ENCODE data around the gene GABRB3.

GABRB3 gene

DNA sequence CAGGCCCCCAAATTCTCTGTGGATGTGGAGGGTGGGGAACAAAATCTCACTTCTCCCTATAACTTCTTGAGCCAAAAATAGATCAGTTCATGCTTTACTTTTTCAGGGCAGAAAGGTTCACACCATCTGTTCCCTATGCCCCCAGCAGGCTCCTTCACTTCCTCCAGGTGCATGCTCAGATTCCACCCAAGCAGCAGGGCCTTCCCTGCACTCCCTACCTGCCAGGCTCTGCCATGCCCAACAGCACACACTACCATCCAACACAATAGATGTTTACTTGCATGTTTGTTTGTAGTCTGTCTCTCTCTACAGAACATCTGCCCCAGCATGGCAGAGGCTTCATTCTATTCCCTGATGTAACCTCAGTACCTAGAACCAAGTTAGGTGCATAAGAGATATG lies 43.3 kb downstream of the GABRB3 start:
- H3K36me3 ChIP-seq: peaks cover 2% of the 10 kb centered on the region; the same call in 1 of the 2 replicates
- H3K9me3 ChIP-seq (ENCODE audit: severe bottlenecking): peaks cover 9% of the 10 kb centered on the region
- no peaks in the 10 kb centered on the region for H3K27me3 ChIP-seq (ENCODE audit: insufficient read depth, low read depth, severe bottlenecking)
- no peak for DNase-seq
- H3K27ac ChIP-seq: no peak overlapping the region
- TF ChIP-seq, protein P1, sequence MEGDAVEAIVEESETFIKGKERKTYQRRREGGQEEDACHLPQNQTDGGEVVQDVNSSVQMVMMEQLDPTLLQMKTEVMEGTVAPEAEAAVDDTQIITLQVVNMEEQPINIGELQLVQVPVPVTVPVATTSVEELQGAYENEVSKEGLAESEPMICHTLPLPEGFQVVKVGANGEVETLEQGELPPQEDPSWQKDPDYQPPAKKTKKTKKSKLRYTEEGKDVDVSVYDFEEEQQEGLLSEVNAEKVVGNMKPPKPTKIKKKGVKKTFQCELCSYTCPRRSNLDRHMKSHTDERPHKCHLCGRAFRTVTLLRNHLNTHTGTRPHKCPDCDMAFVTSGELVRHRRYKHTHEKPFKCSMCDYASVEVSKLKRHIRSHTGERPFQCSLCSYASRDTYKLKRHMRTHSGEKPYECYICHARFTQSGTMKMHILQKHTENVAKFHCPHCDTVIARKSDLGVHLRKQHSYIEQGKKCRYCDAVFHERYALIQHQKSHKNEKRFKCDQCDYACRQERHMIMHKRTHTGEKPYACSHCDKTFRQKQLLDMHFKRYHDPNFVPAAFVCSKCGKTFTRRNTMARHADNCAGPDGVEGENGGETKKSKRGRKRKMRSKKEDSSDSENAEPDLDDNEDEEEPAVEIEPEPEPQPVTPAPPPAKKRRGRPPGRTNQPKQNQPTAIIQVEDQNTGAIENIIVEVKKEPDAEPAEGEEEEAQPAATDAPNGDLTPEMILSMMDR (IDR thresholded peaks at IDR 0.05; ENCODE audit: low read depth, low read length): no peak
- no peak overlapping the region for H3K4me3 ChIP-seq (ENCODE audit: low read depth, low read length)

DNA sequence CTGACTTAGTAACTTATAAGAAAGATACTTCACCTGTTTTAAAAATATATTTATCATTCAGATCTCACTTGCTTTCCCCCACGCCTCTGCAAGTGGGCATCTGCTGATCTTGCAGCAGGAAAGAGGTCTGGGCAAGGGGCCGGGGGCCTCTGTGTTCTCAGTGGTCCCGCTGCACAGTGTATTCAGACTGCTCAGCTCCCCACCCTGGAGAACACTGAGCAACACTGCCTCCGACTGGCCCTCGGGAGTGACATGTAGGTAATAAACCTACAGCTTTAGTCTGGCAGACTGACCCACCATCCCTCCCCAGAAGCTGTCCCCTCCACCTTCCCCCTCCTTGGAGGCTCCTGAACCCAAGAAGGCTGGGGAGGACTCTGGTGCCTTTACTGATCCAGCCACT lies 43.8 kb downstream of the GABRB3 start:
- TF ChIP-seq, protein P1 (IDR thresholded peaks at IDR 0.05; ENCODE audit: low read depth, low read length): no peak
- Histone ChIP-seq H3K27me3 (ENCODE audit: insufficient read depth, low read depth, severe bottlenecking) (no peaks in the 10 kb centered on the region), H3K27ac (no peak overlapping the region), H3K9me3 (ENCODE audit: severe bottlenecking) (peaks cover 9% of the 10 kb centered on the region), H3K36me3 (peaks cover 2% of the 10 kb centered on the region; the same call in 1 of the 2 replicates), H3K4me3 (ENCODE audit: low read depth, low read length) (no peak overlapping the region)
- DNase-seq: no peak

- DNase-seq: no peak
- Histone ChIP-seq H3K36me3 (no peaks in the 10 kb centered on the region; the same call in 1 of the 2 replicates), H3K27ac (no peak overlapping the region), H3K27me3 (ENCODE audit: insufficient read depth, low read depth, severe bottlenecking) (no peaks in the 10 kb centered on the region), H3K4me3 (ENCODE audit: low read depth, low read length) (no peak overlapping the region), H3K9me3 (ENCODE audit: severe bottlenecking) (no peaks in the 10 kb centered on the region)
- TF ChIP-seq, protein P1 (IDR thresholded peaks at IDR 0.05; ENCODE audit: low read depth, low read length): no peak
Observed at GRCh38 chr15:26724381-26725150, 48.3 kb downstream of the GABRB3 start.

GRCh38 chr15:26722621-26723160 lies 50.2 kb downstream of the GABRB3 start:
- no peak overlapping the region for H3K27ac ChIP-seq
- H3K36me3 ChIP-seq: no peaks in the 10 kb centered on the region; the same call in 1 of the 2 replicates
- no peak for DNase-seq
- TF ChIP-seq, protein P1 (IDR thresholded peaks at IDR 0.05; ENCODE audit: low read depth, low read length): no peak
- H3K4me3 ChIP-seq (ENCODE audit: low read depth, low read length): no peak overlapping the region
- H3K9me3 ChIP-seq (ENCODE audit: severe bottlenecking): no peaks in the 10 kb centered on the region
- no peaks in the 10 kb centered on the region for H3K27me3 ChIP-seq (ENCODE audit: insufficient read depth, low read depth, severe bottlenecking)

GRCh38 chr15:26721232-26721967 lies 51.5 kb downstream of the GABRB3 start:
- H3K27ac ChIP-seq: no peak overlapping the region
- TF ChIP-seq, protein P1 (IDR thresholded peaks at IDR 0.05; ENCODE audit: low read depth, low read length): no peak
- H3K36me3 ChIP-seq: no peaks in the 10 kb centered on the region; the same call in 1 of the 2 replicates
- no peak for DNase-seq
- H3K27me3 ChIP-seq (ENCODE audit: insufficient read depth, low read depth, severe bottlenecking): no peaks in the 10 kb centered on the region
- no peaks in the 10 kb centered on the region for H3K9me3 ChIP-seq (ENCODE audit: severe bottlenecking)
- no peak overlapping the region for H3K4me3 ChIP-seq (ENCODE audit: low read depth, low read length)

Data from WERI-Rb-1 (cell line).